ENCODE data around the gene HES5. TPM values are rescaled to one million over a fixed set of nuclear protein-coding genes. Genes with fewer than 3 reads are reported as not detected.

HES5 gene
- total and polyA plus RNA-seq, 2 experiments from 2014 or later, result 0.16 to 0.21 TPM

DNA sequence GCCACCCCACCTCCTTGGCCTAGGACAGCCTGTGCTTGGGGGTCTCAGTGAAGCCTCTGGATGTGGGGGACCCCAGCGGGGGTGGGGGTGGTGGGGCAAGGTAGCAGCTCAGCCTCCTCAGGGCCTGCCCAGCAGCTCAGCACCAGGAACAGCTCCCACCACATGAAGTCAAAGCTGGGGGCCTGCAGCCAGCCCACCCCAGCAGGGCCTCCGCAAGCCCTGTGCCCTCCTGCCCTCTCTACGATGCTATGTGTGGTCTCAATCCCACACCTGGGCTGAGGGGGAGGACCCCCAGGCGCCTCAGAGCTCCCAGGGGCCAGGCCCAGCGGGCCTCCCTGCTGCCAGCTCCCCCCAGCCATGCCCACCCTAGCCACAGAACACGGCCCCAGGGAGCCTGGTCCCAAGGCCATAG lies 22.3 kb downstream of the HES5 start:
- Histone ChIP-seq H3K79me2 (replicated peaks; ENCODE audit: insufficient read depth) (no peaks in the 10 kb centered on the region), H2AFZ (no peak overlapping the region), H3K27ac (ENCODE audit: low read depth) (no peak overlapping the region), H3K36me3 (ENCODE audit: insufficient read depth) (no peaks in the 10 kb centered on the region; the same call in 1 of the 2 replicates), H3K4me2 (no peak overlapping the region), H3K27me3 (ENCODE audit: insufficient read depth) (no peaks in the 10 kb centered on the region), H3K4me3 (no peak overlapping the region), H3K9me2 (ENCODE audit: insufficient read depth) (no peaks in the 10 kb centered on the region), H4K20me1 (replicated peaks; ENCODE audit: insufficient read depth) (no peaks in the 10 kb centered on the region; the same call in 1 of the 2 replicates), H3K4me1 (ENCODE audit: insufficient read depth) (no peaks in the 10 kb centered on the region), H3F3A (replicated peaks; ENCODE audit: low read depth) (no peaks in the 10 kb centered on the region)
- no peak for TF ChIP-seq CREB1 (CRISPR knock-in tag; IDR thresholded peaks at IDR 0.05; ENCODE audit: low read depth)
- TF ChIP-seq, protein P1, sequence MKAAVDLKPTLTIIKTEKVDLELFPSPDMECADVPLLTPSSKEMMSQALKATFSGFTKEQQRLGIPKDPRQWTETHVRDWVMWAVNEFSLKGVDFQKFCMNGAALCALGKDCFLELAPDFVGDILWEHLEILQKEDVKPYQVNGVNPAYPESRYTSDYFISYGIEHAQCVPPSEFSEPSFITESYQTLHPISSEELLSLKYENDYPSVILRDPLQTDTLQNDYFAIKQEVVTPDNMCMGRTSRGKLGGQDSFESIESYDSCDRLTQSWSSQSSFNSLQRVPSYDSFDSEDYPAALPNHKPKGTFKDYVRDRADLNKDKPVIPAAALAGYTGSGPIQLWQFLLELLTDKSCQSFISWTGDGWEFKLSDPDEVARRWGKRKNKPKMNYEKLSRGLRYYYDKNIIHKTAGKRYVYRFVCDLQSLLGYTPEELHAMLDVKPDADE (IDR thresholded peaks at IDR 0.05), result no peak
- no peak for TF ChIP-seq STAT1 (IDR thresholded peaks at IDR 0.05; ENCODE audit: unreplicated experiment)
- TF ChIP-seq EZH2 (IDR thresholded peaks at IDR 0.05; ENCODE audit: low read depth, unreplicated experiment), result no peak
- TF ChIP-seq NANOG (IDR thresholded peaks at IDR 0.05; ENCODE audit: borderline replicate concordance), result no peak
- TF ChIP-seq, protein P2, sequence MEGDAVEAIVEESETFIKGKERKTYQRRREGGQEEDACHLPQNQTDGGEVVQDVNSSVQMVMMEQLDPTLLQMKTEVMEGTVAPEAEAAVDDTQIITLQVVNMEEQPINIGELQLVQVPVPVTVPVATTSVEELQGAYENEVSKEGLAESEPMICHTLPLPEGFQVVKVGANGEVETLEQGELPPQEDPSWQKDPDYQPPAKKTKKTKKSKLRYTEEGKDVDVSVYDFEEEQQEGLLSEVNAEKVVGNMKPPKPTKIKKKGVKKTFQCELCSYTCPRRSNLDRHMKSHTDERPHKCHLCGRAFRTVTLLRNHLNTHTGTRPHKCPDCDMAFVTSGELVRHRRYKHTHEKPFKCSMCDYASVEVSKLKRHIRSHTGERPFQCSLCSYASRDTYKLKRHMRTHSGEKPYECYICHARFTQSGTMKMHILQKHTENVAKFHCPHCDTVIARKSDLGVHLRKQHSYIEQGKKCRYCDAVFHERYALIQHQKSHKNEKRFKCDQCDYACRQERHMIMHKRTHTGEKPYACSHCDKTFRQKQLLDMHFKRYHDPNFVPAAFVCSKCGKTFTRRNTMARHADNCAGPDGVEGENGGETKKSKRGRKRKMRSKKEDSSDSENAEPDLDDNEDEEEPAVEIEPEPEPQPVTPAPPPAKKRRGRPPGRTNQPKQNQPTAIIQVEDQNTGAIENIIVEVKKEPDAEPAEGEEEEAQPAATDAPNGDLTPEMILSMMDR (conservative IDR thresholded peaks at IDR 0.05; ENCODE audit: low read depth in 2 of 2), result no peak
- TF ChIP-seq, protein P3, sequence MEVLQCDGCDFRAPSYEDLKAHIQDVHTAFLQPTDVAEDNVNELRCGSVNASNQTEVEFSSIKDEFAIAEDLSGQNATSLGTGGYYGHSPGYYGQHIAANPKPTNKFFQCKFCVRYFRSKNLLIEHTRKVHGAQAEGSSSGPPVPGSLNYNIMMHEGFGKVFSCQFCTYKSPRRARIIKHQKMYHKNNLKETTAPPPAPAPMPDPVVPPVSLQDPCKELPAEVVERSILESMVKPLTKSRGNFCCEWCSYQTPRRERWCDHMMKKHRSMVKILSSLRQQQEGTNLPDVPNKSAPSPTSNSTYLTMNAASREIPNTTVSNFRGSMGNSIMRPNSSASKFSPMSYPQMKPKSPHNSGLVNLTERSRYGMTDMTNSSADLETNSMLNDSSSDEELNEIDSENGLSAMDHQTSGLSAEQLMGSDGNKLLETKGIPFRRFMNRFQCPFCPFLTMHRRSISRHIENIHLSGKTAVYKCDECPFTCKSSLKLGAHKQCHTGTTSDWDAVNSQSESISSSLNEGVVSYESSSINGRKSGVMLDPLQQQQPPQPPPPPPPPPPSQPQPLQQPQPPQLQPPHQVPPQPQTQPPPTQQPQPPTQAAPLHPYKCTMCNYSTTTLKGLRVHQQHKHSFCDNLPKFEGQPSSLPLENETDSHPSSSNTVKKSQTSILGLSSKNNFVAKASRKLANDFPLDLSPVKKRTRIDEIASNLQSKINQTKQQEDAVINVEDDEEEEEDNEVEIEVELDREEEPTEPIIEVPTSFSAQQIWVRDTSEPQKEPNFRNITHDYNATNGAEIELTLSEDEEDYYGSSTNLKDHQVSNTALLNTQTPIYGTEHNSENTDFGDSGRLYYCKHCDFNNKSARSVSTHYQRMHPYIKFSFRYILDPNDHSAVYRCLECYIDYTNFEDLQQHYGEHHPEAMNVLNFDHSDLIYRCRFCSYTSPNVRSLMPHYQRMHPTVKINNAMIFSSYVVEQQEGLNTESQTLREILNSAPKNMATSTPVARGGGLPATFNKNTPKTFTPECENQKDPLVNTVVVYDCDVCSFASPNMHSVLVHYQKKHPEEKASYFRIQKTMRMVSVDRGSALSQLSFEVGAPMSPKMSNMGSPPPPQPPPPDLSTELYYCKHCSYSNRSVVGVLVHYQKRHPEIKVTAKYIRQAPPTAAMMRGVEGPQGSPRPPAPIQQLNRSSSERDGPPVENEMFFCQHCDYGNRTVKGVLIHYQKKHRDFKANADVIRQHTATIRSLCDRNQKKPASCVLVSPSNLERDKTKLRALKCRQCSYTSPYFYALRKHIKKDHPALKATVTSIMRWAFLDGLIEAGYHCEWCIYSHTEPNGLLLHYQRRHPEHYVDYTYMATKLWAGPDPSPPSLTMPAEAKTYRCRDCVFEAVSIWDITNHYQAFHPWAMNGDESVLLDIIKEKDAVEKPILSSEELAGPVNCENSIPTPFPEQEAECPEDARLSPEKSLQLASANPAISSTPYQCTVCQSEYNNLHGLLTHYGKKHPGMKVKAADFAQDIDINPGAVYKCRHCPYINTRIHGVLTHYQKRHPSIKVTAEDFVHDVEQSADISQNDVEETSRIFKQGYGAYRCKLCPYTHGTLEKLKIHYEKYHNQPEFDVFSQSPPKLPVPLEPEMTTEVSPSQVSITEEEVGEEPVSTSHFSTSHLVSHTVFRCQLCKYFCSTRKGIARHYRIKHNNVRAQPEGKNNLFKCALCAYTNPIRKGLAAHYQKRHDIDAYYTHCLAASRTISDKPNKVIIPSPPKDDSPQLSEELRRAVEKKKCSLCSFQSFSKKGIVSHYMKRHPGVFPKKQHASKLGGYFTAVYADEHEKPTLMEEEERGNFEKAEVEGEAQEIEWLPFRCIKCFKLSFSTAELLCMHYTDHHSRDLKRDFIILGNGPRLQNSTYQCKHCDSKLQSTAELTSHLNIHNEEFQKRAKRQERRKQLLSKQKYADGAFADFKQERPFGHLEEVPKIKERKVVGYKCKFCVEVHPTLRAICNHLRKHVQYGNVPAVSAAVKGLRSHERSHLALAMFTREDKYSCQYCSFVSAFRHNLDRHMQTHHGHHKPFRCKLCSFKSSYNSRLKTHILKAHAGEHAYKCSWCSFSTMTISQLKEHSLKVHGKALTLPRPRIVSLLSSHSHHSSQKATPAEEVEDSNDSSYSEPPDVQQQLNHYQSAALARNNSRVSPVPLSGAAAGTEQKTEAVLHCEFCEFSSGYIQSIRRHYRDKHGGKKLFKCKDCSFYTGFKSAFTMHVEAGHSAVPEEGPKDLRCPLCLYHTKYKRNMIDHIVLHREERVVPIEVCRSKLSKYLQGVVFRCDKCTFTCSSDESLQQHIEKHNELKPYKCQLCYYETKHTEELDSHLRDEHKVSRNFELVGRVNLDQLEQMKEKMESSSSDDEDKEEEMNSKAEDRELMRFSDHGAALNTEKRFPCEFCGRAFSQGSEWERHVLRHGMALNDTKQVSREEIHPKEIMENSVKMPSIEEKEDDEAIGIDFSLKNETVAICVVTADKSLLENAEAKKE (CRISPR knock-in tag; IDR thresholded peaks at IDR 0.05), result no peak
- TF ChIP-seq, protein P4, sequence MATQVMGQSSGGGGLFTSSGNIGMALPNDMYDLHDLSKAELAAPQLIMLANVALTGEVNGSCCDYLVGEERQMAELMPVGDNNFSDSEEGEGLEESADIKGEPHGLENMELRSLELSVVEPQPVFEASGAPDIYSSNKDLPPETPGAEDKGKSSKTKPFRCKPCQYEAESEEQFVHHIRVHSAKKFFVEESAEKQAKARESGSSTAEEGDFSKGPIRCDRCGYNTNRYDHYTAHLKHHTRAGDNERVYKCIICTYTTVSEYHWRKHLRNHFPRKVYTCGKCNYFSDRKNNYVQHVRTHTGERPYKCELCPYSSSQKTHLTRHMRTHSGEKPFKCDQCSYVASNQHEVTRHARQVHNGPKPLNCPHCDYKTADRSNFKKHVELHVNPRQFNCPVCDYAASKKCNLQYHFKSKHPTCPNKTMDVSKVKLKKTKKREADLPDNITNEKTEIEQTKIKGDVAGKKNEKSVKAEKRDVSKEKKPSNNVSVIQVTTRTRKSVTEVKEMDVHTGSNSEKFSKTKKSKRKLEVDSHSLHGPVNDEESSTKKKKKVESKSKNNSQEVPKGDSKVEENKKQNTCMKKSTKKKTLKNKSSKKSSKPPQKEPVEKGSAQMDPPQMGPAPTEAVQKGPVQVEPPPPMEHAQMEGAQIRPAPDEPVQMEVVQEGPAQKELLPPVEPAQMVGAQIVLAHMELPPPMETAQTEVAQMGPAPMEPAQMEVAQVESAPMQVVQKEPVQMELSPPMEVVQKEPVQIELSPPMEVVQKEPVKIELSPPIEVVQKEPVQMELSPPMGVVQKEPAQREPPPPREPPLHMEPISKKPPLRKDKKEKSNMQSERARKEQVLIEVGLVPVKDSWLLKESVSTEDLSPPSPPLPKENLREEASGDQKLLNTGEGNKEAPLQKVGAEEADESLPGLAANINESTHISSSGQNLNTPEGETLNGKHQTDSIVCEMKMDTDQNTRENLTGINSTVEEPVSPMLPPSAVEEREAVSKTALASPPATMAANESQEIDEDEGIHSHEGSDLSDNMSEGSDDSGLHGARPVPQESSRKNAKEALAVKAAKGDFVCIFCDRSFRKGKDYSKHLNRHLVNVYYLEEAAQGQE (IDR thresholded peaks at IDR 0.05; ENCODE audit: unreplicated experiment), result no peak
- no peak for TF ChIP-seq POLR2AphosphoS5 (IDR thresholded peaks at IDR 0.05; ENCODE audit: low read depth)
- no peak for TF ChIP-seq JUNB (IDR thresholded peaks at IDR 0.05; ENCODE audit: unreplicated experiment)
- no peak for TF ChIP-seq EZH2phosphoT487 (IDR thresholded peaks at IDR 0.05; ENCODE audit: unreplicated experiment)
- no peak for TF ChIP-seq ZNF114 (CRISPR knock-in tag; IDR thresholded peaks at IDR 0.05)
- TF ChIP-seq ZNF331 (CRISPR knock-in tag; IDR thresholded peaks at IDR 0.05; ENCODE audit: low read depth), result no peak
- no peak overlapping the region for H3K4me3 Mint-ChIP-seq
- no peak for DNase-seq (ENCODE audit: low spot score)
- peaks cover 7% of the 10 kb centered on the region for H3K27me3 Mint-ChIP-seq (ENCODE audit: insufficient read depth, low read depth, poor library complexity)
- H3K36me3 Mint-ChIP-seq (ENCODE audit: low read depth), result peaks cover 16% of the 10 kb centered on the region
- H3K27ac Mint-ChIP-seq, result no peak overlapping the region
- no peaks in the 10 kb centered on the region for H3K9me3 Mint-ChIP-seq
- no peak for ATAC-seq
- no peaks in the 10 kb centered on the region for H3K4me1 Mint-ChIP-seq
